HEK293T (cell line): ENCODE measurements around the gene MCF2L.

ENCODE experiments used
- BHLHE40 ChIP-seq: fragments of 450-650 bp; IDR thresholded peaks from 2 replicates; pipeline ENCODE4 v1.6.1; 2016; ENCODE audit warnings: mild to moderate bottlenecking, moderate library complexity, borderline replicate concordance
- CTBP1 ChIP-seq: fragments of 450-650 bp; IDR thresholded peaks from 2 replicates; pipeline ENCODE4 v1.6.1; 2016; ENCODE audit warnings: borderline replicate concordance
- FOXA1 ChIP-seq: fragments of 450-650 bp; IDR thresholded peaks from 2 replicates; pipeline ENCODE4 v1.6.1; 2016; ENCODE audit warnings: mild to moderate bottlenecking
- FOXK2 ChIP-seq: fragments of 450-650 bp; IDR thresholded peaks from 2 replicates; pipeline ENCODE4 v1.6.1; 2016; ENCODE audit warnings: mild to moderate bottlenecking
- FOXM1 ChIP-seq: fragments of 450-650 bp; IDR thresholded peaks from 2 replicates; pipeline ENCODE4 v1.6.1; 2017; ENCODE audit warnings: mild to moderate bottlenecking, borderline replicate concordance
- HDGF ChIP-seq: fragments of 450-650 bp; IDR thresholded peaks from 2 replicates; pipeline ENCODE4 v1.6.1; 2017; ENCODE audit warnings: antibody characterized with exemption, borderline replicate concordance
- SP1 ChIP-seq: fragments of 450-650 bp; IDR thresholded peaks from 2 replicates; pipeline ENCODE4 v1.6.1; 2017
- SUZ12 ChIP-seq: fragments of 450-650 bp; IDR thresholded peaks from 2 replicates; pipeline ENCODE4 v1.6.1; 2016; ENCODE audit warnings: mild to moderate bottlenecking
- TARDBP ChIP-seq: fragments of 450-650 bp; IDR thresholded peaks from 2 replicates; pipeline ENCODE4 v1.6.1; 2016
- ZNF384 ChIP-seq: fragments of 450-650 bp; IDR thresholded peaks from 2 replicates; pipeline ENCODE4 v1.6.1; 2016
- TF ChIP-seq, protein P1 (sequence below): fragments of 450-650 bp; IDR thresholded peaks from 2 replicates; pipeline ENCODE4 v1.6.1; 2016

DNA sequence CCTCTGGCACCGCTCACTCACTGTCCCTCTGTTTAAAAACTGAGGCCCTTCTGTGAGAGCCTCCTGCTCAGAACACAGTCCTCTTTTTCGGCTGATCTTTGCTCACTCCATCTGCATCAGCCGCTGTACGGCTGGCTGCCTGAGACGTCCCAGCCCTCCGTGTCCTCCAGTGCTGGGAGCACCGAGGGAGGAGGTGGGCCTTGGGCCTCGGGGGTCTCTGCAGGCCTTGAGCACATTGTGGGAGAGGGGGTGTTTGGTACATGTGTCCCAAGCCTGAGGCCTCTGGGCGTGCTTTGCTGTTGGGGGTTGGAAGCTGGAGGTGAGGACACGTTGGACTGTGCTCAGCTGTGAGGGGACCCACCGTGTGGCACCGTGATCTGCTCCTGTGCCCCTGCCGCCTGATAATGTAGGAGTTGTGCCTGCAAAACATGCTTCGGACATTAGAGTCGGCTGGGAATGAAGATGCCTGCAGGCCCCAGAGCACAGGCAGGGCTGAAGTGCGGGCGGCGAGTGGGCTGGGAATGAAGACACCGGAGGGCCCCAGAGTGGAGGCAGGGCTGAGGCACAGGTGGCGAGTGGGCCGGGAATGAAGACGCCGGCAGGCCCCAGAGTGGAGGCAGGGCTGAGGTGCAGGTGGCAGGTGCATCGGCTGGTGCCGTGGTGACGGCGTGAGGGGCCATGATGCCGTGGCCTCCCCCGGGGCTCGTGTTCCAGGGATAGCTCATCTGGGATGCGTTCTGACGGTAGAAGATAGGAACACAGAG is 30.6 kb downstream of the MCF2L start:
- TF ChIP-seq, protein P1, sequence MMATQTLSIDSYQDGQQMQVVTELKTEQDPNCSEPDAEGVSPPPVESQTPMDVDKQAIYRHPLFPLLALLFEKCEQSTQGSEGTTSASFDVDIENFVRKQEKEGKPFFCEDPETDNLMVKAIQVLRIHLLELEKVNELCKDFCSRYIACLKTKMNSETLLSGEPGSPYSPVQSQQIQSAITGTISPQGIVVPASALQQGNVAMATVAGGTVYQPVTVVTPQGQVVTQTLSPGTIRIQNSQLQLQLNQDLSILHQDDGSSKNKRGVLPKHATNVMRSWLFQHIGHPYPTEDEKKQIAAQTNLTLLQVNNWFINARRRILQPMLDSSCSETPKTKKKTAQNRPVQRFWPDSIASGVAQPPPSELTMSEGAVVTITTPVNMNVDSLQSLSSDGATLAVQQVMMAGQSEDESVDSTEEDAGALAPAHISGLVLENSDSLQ: no peak
- no peak for TF ChIP-seq SUZ12
- no peak for TF ChIP-seq ZNF384
- TF ChIP-seq FOXM1: no peak
- no peak for TF ChIP-seq SP1
- no peak for TF ChIP-seq TARDBP
- no peak for TF ChIP-seq CTBP1
- no peak for TF ChIP-seq FOXA1
- no peak for TF ChIP-seq FOXK2
- TF ChIP-seq HDGF: no peak
- TF ChIP-seq BHLHE40: no peak
